Activated CD8-positive, alpha-beta T cell treated with anti-CD3 and anti-CD28 coated beads for 36 hours (primary cell): ENCODE data around the gene CACNA1S. TPM values are rescaled to one million over a fixed set of nuclear protein-coding genes. Genes with fewer than 3 reads are reported as not detected.

Experiments
- ATAC-seq: fragments of 200-7000 bp; cut with Tn5 transposase; one replicate; pipeline ENCODE4 v1.10.0; 2021; ENCODE audit warnings: mild to moderate bottlenecking, moderate library complexity
- CTCF ChIA-PET: fragments of 350-600 bp; sonication (Branson Sonifier 250); formaldehyde crosslinking; loops from one replicate; lab custom pipeline; 2021; ENCODE audit warnings: antibody characterized with exemption; lab: Charles Lee
- POLR2A ChIA-PET: fragments of 350-600 bp; sonication (Branson Sonifier 250); formaldehyde crosslinking; loops from one replicate; lab custom pipeline; 2021; ENCODE audit warnings: antibody characterized with exemption; lab: Charles Lee
- DNase-seq: peaks from one replicate; pipeline ENCODE4 v3.0.0-alpha.2; 2020
- H3K27ac Mint-ChIP-seq: one replicate; pipeline ENCODE4 v1.8.0; 2021; ENCODE audit warnings: mild to moderate bottlenecking, mixed read lengths
- H3K27me3 Mint-ChIP-seq: one replicate; pipeline ENCODE4 v1.8.0; 2021; ENCODE audit warnings: mixed read lengths
- H3K36me3 Mint-ChIP-seq: one replicate; pipeline ENCODE4 v1.8.0; 2021; ENCODE audit warnings: low read depth, mixed read lengths
- H3K4me1 Mint-ChIP-seq: one replicate; pipeline ENCODE4 v1.8.0; 2021; ENCODE audit warnings: low read depth, mixed read lengths
- H3K4me3 Mint-ChIP-seq: one replicate; pipeline ENCODE4 v1.8.0; 2021; ENCODE audit warnings: mild to moderate bottlenecking, moderate library complexity, mixed read lengths
- H3K9me3 Mint-ChIP-seq: one replicate; pipeline ENCODE4 v1.8.0; 2021; ENCODE audit warnings: mixed read lengths
- intact Hi-C: fragments of 100-400 bp; cut with micrococcal nuclease; formaldehyde crosslinking; loops from one replicate; pipeline ENCODE4 v1.10.0; 2022
- total RNA-seq, 2 experiments: library from RNA; stranded (reverse); gene quantifications; one replicate each; pipeline ENCODE4 v1.2.3, GENCODE V29; 2021
- TF ChIP-seq, protein P1 (sequence below): fragments of 200-600 bp; IDR thresholded peaks from one replicate; pipeline ENCODE4 v1.8.0; 2022; ENCODE audit warnings: antibody characterized with exemption, mild to moderate bottlenecking

The CACNA1S gene
- total RNA-seq, 2 experiments from 2014 or later: not detected

DNA sequence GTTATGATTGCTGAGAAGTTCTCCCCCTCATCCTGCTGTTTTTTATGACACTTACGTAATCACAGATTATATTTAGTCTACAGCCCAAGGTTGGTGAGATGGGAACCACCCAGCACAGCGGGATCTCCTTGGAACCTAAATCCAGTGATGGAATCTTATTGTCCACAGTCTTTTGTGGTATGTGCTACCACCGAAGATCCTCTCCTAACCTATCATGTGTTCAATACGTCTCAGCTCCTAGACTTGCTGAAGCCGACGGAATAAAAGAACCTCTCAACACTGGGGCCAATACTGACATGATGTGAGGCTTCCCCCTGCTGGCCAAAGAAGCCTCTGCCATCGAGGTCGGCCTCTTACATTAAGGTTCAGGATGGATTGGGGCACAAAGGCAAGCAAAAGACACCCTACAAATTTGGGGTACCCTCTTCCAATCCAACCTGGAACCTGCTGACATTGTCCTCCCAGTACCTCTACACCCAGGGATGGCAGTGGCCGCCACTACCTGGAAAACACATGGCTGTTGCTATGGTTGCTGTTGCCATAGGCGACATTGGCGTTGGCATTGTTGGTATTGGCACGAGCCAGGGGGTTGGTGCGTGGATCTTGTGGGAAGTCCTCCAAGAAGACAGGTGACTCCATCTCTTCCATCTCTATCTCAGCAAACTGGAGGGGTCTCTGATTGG, 69.3 kb downstream of the CACNA1S start:
- POLR2A ChIA-PET: interaction anchor here (0.6 kb wide), 1 partner anchor 40 kb away, joined by 3 read pairs; no protein-coding TSS in a partner anchor
- H3K4me3 Mint-ChIP-seq: no peak overlapping the region
- no peaks in the 10 kb centered on the region for H3K36me3 Mint-ChIP-seq
- no peak overlapping the region for H3K27ac Mint-ChIP-seq
- H3K4me1 Mint-ChIP-seq: peaks cover 2% of the 10 kb centered on the region
- CTCF ChIA-PET: interaction anchor here (0.6 to 18.3 kb wide), 21 partner anchors 8 to 191 kb away, joined by 3 to 363 read pairs (median 4); partner anchors contain the start of gene KIF21B
- intact Hi-C loops: loop anchor here (1.0 kb wide), 1 partner anchor 72 kb away; no protein-coding TSS in a partner anchor
- no peaks in the 10 kb centered on the region for H3K27me3 Mint-ChIP-seq
- ATAC-seq (peak; percentile 97), DNase-seq (peak; percentile 86)
- TF ChIP-seq, protein P1, sequence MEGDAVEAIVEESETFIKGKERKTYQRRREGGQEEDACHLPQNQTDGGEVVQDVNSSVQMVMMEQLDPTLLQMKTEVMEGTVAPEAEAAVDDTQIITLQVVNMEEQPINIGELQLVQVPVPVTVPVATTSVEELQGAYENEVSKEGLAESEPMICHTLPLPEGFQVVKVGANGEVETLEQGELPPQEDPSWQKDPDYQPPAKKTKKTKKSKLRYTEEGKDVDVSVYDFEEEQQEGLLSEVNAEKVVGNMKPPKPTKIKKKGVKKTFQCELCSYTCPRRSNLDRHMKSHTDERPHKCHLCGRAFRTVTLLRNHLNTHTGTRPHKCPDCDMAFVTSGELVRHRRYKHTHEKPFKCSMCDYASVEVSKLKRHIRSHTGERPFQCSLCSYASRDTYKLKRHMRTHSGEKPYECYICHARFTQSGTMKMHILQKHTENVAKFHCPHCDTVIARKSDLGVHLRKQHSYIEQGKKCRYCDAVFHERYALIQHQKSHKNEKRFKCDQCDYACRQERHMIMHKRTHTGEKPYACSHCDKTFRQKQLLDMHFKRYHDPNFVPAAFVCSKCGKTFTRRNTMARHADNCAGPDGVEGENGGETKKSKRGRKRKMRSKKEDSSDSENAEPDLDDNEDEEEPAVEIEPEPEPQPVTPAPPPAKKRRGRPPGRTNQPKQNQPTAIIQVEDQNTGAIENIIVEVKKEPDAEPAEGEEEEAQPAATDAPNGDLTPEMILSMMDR: peak; percentile 77
- no peaks in the 10 kb centered on the region for H3K9me3 Mint-ChIP-seq

DNA sequence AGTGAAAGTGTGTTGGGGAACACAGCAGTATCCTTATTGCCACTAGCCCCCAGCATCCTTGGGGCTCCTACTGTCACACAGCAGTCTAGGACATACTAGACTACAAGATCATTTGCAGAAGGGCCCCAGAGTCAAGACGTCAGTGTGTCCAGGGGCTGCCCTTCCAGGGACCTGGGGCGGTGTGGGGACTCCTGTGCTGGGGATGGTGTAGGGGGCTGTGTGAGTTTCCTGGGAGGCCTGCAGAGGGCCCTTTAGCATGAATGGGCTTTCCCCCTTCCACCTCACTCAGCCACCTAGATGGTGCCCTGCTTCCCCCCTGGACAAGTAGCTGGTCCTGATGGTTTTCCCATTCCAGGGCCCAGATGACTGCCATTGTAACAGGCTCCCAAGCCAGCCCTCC, 71.2 kb downstream of the CACNA1S start:
- ATAC-seq (no peak), DNase-seq (no peak)
- Mint-ChIP-seq H3K9me3 (no peaks in the 10 kb centered on the region), H3K27ac (no peak overlapping the region), H3K4me3 (no peak overlapping the region), H3K27me3 (no peaks in the 10 kb centered on the region), H3K36me3 (no peaks in the 10 kb centered on the region), H3K4me1 (peaks cover 2% of the 10 kb centered on the region)
- TF ChIP-seq, protein P1: no peak
- CTCF ChIA-PET: interaction anchor here (1.2 to 18.3 kb wide), 5 partner anchors 9 to 73 kb away, joined by 3 to 363 read pairs (median 4); partner anchors contain the start of gene KIF21B
- intact Hi-C loops: loop anchor here (2.0 kb wide), 1 partner anchor 62 kb away; no protein-coding TSS in a partner anchor
- POLR2A ChIA-PET: interaction anchor here (0.7 kb wide), 1 partner anchor 1162 kb away, joined by 3 read pairs; no protein-coding TSS in a partner anchor

DNA sequence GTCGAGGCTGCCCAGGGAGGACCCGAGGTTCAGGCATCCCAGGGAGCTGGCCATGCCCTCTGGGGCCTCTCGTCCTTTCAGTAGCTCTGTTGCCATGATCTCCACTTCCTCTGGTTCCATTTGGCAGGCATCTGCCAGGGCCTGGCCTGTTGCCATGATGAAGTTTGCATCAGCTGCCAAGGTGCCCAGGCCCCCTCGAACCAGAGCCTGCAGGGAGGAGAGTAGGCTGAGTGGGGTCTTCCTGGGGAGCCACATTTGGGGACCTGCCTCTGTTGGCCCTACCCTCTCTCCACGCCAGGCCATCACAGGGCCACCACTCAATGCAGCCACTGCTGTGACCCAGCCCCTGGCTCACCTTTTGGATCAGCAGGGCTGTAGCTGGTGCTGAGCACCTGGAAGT, 72.3 kb downstream of the CACNA1S start:
- Mint-ChIP-seq H3K4me1 (peaks cover 2% of the 10 kb centered on the region), H3K27me3 (no peaks in the 10 kb centered on the region), H3K36me3 (no peaks in the 10 kb centered on the region), H3K4me3 (no peak overlapping the region), H3K9me3 (no peaks in the 10 kb centered on the region), H3K27ac (no peak overlapping the region)
- ATAC-seq: no peak
- no peak for DNase-seq
- TF ChIP-seq, protein P1: no peak
- ChIA-PET POLR2A (interaction anchor here (0.9 kb wide), 1 partner anchor 71 kb away, joined by 3 read pairs; no protein-coding TSS in a partner anchor), CTCF (interaction anchor here (1.6 to 18.3 kb wide), 2 partner anchors 66 to 75 kb away, joined by 5 to 363 read pairs; no protein-coding TSS in a partner anchor)
- intact Hi-C loops: loop anchor here (2.0 kb wide), 1 partner anchor 61 kb away; no protein-coding TSS in a partner anchor

DNA sequence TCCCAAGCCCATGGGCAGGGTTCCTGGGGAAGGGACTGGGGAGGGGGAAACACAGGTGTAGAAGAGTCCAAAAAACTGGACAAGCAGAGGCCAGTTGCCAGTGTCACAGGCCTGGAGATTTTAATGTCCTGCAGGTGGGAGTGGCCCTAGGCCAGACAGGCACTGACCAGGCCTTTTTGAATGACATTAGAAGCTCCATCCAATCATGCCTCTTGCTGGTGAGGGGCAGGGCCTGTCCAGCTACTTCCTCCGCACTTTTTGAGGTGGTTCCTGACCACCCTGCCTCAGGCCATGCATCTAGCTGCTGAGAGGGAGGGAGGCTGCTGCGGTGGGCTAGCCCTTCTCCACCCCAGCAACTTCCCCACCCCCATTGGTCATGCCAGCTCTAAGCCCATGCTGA, 72.8 kb downstream of the CACNA1S start:
- TF ChIP-seq, protein P1: no peak
- peaks cover 2% of the 10 kb centered on the region for H3K4me1 Mint-ChIP-seq
- H3K9me3 Mint-ChIP-seq: no peaks in the 10 kb centered on the region
- H3K27me3 Mint-ChIP-seq: no peaks in the 10 kb centered on the region
- CTCF ChIA-PET: interaction anchor here (0.6 to 18.3 kb wide), 4 partner anchors 13 to 75 kb away, joined by 3 to 363 read pairs (median 5); no protein-coding TSS in a partner anchor
- H3K36me3 Mint-ChIP-seq: no peaks in the 10 kb centered on the region
- POLR2A ChIA-PET: interaction anchor here (0.9 to 1.0 kb wide), 2 partner anchors 61 to 71 kb away, joined by 3 to 4 read pairs; no protein-coding TSS in a partner anchor
- H3K27ac Mint-ChIP-seq: no peak overlapping the region
- DNase-seq (no peak), ATAC-seq (no peak)
- intact Hi-C loops: no loop called here
- no peak overlapping the region for H3K4me3 Mint-ChIP-seq
